Activated naive CD8-positive, alpha-beta T cell (primary cell): ENCODE data around the gene PLEKHA6.

Experiments used
- H3K27ac Mint-ChIP-seq: one replicate; pipeline ENCODE4 v1.8.0; 2021; ENCODE audit warnings: mixed read lengths
- H3K27me3 Mint-ChIP-seq: one replicate; pipeline ENCODE4 v1.8.0; 2021; ENCODE audit warnings: mixed read lengths
- H3K36me3 Mint-ChIP-seq: one replicate; pipeline ENCODE4 v1.8.0; 2021; ENCODE audit warnings: mixed read lengths
- H3K4me1 Mint-ChIP-seq: one replicate; pipeline ENCODE4 v1.8.0; 2021; ENCODE audit warnings: low read depth, mixed read lengths
- H3K4me3 Mint-ChIP-seq: one replicate; pipeline ENCODE4 v1.8.0; 2021; ENCODE audit warnings: mild to moderate bottlenecking, mixed read lengths
- H3K9me3 Mint-ChIP-seq: one replicate; pipeline ENCODE4 v1.8.0; 2021; ENCODE audit warnings: low read depth, mixed read lengths

Gene PLEKHA6

DNA sequence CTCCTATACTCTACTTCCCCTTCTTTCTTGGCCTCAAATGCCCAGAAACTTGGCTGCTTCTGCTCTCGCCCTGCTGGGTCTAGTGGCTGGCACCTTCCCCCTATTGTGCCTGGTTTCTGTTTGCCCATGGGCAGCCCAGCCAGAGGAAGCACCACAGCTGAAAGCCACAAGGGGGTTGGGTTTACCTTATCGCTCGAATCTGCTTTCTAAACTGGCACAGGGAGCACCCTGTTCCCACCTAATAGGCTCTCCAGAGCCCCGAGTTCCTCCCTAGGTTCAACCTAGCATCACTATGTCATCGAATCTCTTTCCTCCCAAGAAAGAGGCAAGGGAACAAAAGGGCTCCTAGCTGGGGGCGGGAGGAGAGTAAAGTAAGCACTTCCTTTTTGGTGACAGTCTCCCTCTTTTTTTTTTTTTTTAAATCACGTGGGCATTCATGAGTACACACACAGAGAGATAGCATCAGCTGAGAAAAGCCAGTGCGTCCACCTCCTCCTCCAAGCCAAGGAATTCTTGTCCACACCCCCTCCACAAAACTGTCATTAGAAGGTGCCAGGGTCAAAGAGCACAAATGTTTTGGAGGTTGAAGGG is 72.8 kb downstream of the PLEKHA6 start:
- Mint-ChIP-seq H3K9me3 (no peaks in the 10 kb centered on the region), H3K27ac (peak overlapping the region; percentile 82), H3K4me1 (peaks cover 29% of the 10 kb centered on the region), H3K36me3 (no peaks in the 10 kb centered on the region), H3K4me3 (peak overlapping the region; percentile 85), H3K27me3 (peaks cover 5% of the 10 kb centered on the region)

DNA sequence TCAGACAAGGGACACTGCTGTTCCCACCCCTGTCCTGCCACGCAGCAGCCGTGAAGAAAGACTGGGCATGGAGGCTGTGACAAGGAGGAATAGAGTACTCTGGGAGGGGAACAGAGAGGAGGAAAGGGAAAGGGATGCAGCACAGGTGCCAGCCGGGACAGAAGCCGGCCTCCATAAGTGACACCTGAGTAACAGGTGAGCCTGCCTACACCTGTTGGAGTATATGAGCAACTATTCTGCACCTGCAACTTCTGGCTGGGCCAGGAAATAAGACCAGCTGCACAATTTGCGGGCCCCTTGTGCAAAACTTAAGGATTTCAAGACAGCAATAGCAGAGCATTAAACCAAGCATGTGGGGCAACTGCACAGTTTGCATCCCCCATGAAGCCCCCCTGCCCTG is 73.4 kb downstream of the PLEKHA6 start:
- Mint-ChIP-seq H3K4me1 (peaks cover 29% of the 10 kb centered on the region), H3K27ac (no peak overlapping the region), H3K9me3 (no peaks in the 10 kb centered on the region), H3K36me3 (no peaks in the 10 kb centered on the region), H3K4me3 (peak overlapping the region; percentile 85), H3K27me3 (peaks cover 9% of the 10 kb centered on the region)

DNA sequence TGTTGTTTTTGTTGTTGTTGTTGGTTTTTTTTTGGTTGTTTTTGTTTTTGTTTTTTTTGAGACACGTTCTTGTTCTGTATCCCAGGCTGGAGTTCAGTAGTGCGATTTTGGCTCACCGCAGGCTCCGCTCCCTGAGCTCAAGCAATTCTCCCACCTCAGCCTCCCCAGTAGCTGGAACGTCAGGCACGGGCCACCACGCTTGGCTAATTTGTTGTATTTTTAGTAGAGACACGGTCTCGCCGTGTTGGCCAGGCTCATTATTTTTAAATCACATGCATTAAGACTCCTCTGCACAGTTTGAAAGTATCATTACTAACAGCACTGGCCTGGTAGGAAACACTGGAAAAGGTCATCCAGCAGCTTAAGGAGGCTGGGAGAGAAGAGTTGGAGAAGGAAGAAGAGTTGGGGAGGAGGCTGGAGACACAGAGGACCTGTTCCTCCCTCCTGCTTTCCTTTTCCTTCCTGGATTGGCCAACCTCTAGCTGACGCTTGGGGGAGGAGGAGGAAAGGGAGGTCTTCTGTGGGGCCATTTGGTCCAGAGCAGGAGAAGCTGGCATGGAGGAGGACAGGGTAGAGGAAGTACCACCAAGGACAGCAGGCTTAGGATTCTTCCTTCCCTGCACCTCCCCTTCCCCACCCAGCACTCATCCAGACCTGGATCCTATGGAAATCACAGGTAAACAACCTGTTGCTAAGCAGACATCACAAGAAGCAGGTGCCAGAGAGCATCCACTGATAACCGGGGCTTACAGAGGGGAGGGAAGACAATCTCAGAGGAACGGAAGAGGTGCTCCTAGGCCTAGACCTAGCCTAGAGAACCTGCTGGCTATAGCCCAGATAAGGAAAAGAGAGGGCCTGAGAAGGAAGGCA is 74.1 kb downstream of the PLEKHA6 start:
- H3K36me3 Mint-ChIP-seq = no peaks in the 10 kb centered on the region
- no peaks in the 10 kb centered on the region for H3K9me3 Mint-ChIP-seq
- peaks cover 9% of the 10 kb centered on the region for H3K27me3 Mint-ChIP-seq
- no peak overlapping the region for H3K27ac Mint-ChIP-seq
- H3K4me1 Mint-ChIP-seq = peaks cover 29% of the 10 kb centered on the region
- peak overlapping the region; percentile 85 for H3K4me3 Mint-ChIP-seq

DNA sequence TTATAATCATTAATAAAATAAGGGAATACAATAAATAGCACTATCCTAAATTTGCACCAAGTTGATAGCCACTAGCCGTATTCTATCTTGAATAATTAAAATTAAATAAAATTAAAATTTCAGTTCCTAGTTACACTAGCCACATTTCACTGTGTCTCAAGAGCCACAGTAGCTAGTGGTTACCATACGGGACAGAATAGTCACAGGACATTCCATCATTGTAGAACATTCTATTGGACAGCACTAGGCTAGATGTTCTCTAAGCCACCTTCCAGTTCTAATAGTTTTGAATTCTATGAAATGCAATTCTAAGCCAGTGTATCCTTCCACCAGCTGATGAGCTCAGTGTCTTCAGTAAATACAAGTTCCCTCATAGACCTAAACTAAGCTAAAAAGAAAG is 74.8 kb downstream of the PLEKHA6 start:
- Mint-ChIP-seq H3K4me3 (no peak overlapping the region), H3K27me3 (peaks cover 9% of the 10 kb centered on the region), H3K36me3 (no peaks in the 10 kb centered on the region), H3K4me1 (peaks cover 29% of the 10 kb centered on the region), H3K9me3 (no peaks in the 10 kb centered on the region), H3K27ac (no peak overlapping the region)

DNA sequence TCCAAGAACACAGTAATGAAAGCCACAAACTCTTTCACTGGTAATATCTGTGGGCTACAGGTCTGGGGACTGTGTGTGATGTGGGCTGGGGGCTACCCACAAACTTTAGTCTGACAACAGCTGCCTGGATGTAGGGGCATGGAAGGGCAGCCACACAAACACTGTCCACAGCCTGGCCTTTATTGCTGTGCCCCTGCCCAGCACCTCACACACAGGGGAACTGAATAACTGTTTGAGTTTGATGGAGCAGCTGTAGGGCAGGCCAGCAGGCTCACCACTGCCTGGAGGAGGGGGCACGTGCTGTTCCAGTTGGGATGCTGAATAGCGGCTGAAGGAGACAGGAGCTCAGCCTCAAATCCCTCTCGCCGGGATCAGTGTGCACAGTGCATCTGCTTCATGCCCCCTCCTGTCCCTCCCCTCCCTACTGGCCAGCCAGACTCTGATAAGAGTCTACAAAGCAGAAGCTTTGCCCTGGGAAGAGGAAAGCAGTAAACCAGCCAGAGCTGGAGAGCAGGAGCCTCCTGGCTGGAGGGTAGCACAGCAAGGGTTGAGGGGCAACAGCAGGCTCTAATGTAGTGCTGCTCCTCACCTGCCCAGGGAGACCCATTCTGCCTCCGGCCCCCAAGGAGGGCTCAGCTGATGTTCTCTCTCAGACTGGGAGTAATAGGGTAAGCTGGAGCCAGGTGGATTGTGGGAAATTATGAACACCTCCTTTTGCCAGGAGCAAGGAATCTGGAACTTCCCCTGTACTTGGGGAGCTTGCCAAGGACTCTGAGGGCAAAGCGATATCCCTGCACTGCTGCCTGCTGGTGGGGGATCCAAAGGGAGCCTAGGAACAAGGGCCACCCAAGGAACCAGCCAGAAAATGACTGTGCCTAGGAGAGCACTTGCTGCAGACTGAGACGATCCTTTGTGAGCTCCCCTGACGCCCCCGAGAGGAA is 75.7 kb downstream of the PLEKHA6 start:
- H3K36me3 Mint-ChIP-seq = no peaks in the 10 kb centered on the region
- peaks cover 29% of the 10 kb centered on the region for H3K4me1 Mint-ChIP-seq
- no peak overlapping the region for H3K4me3 Mint-ChIP-seq
- peaks cover 9% of the 10 kb centered on the region for H3K27me3 Mint-ChIP-seq
- no peaks in the 10 kb centered on the region for H3K9me3 Mint-ChIP-seq
- no peak overlapping the region for H3K27ac Mint-ChIP-seq

- Mint-ChIP-seq H3K4me3 (no peak overlapping the region), H3K4me1 (peaks cover 23% of the 10 kb centered on the region), H3K27me3 (peaks cover 9% of the 10 kb centered on the region), H3K27ac (no peak overlapping the region), H3K9me3 (no peaks in the 10 kb centered on the region), H3K36me3 (no peaks in the 10 kb centered on the region)
Measured at GRCh38 chr1:204282761-204283221, 76.9 kb downstream of the PLEKHA6 start.

- Mint-ChIP-seq H3K9me3 (no peaks in the 10 kb centered on the region), H3K4me3 (no peak overlapping the region), H3K4me1 (no peaks in the 10 kb centered on the region), H3K27me3 (peaks cover 9% of the 10 kb centered on the region), H3K27ac (no peak overlapping the region), H3K36me3 (no peaks in the 10 kb centered on the region)
Measured at GRCh38 chr1:204280099-204280961, 79.4 kb downstream of the PLEKHA6 start.

DNA sequence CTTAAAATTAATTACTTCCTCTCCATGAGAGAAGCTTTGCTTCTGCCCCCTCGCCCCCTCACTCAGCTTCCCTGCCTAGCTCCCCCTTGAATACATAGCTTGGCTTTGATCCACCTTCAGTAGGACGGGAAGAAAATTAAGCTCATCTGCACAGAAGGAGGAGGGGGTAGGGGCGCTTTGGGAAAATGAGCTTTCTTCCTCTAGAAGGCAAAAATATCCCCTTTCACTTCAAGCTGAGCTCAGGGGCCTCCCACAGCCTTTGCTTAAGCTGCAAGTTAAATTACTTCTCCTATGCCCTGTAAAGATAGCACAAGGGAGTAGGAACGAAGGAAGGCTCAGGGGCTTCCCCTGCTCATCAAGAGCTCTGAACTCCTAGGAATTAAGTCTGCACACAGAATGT is 80.8 kb downstream of the PLEKHA6 start:
- no peak overlapping the region for H3K27ac Mint-ChIP-seq

DNA sequence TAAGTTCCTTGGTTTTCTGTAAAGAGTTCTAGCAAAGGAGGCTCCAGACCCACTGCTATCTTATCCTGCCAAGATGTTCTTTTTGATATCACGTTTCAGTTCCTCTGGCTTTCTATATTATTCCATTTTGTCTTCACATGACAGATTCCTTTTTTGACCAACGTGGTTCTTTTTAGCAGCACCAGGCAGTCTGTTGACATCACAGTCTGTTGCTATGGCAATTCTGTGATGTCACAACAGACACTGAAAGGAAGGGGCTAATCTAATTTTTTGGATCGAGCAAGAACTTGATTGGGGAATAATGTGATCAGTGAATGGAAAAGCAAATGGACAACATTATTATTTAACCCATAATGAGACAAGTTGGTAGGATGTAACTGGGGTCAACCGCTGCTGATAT is 81.5 kb downstream of the PLEKHA6 start:
- Mint-ChIP-seq H3K27ac (no peak overlapping the region), H3K4me3 (no peak overlapping the region), H3K36me3 (no peaks in the 10 kb centered on the region), H3K4me1 (no peaks in the 10 kb centered on the region), H3K27me3 (peaks cover 9% of the 10 kb centered on the region), H3K9me3 (no peaks in the 10 kb centered on the region)

More for the DNA sequence above, 80.8 kb downstream of the PLEKHA6 start:
- Mint-ChIP-seq H3K36me3 (no peaks in the 10 kb centered on the region), H3K4me3 (no peak overlapping the region), H3K4me1 (no peaks in the 10 kb centered on the region), H3K9me3 (no peaks in the 10 kb centered on the region), H3K27me3 (peaks cover 9% of the 10 kb centered on the region)

GRCh38 chr1:204277563-204278219 is 82.0 kb downstream of the PLEKHA6 start:
- Mint-ChIP-seq H3K36me3 (no peaks in the 10 kb centered on the region), H3K4me1 (no peaks in the 10 kb centered on the region), H3K27me3 (peaks cover 9% of the 10 kb centered on the region), H3K9me3 (no peaks in the 10 kb centered on the region), H3K4me3 (no peak overlapping the region), H3K27ac (no peak overlapping the region)

GRCh38 chr1:204275695-204276370 is 83.9 kb downstream of the PLEKHA6 start:
- Mint-ChIP-seq H3K4me1 (no peaks in the 10 kb centered on the region), H3K9me3 (no peaks in the 10 kb centered on the region), H3K27me3 (no peaks in the 10 kb centered on the region), H3K4me3 (no peak overlapping the region), H3K27ac (no peak overlapping the region), H3K36me3 (no peaks in the 10 kb centered on the region)

GRCh38 chr1:204274446-204274845 is 85.3 kb downstream of the PLEKHA6 start:
- no peak overlapping the region for H3K4me3 Mint-ChIP-seq
- no peaks in the 10 kb centered on the region for H3K9me3 Mint-ChIP-seq
- no peak overlapping the region for H3K27ac Mint-ChIP-seq
- no peaks in the 10 kb centered on the region for H3K27me3 Mint-ChIP-seq
- H3K4me1 Mint-ChIP-seq = no peaks in the 10 kb centered on the region
- no peaks in the 10 kb centered on the region for H3K36me3 Mint-ChIP-seq

- no peaks in the 10 kb centered on the region for H3K27me3 Mint-ChIP-seq
- no peaks in the 10 kb centered on the region for H3K9me3 Mint-ChIP-seq
- no peak overlapping the region for H3K4me3 Mint-ChIP-seq
- no peak overlapping the region for H3K27ac Mint-ChIP-seq
- no peaks in the 10 kb centered on the region for H3K36me3 Mint-ChIP-seq
- no peaks in the 10 kb centered on the region for H3K4me1 Mint-ChIP-seq
Measured at GRCh38 chr1:204272505-204272904, 87.2 kb downstream of the PLEKHA6 start.
